Nephron progenitor cell (in vitro differentiated cells): ENCODE measurements around the gene ZNF451.

ENCODE experiments used
- DNase-seq: peaks from one replicate; pipeline ENCODE4 v3.0.0; 2021
- H3K27ac Mint-ChIP-seq: 2 replicates; pipeline ENCODE4 v1.8.0; 2021; ENCODE audit warnings: mild to moderate bottlenecking, moderate library complexity, mixed read lengths
- H3K27me3 Mint-ChIP-seq: 2 replicates; pipeline ENCODE4 v1.8.0; 2021; ENCODE audit warnings: mild to moderate bottlenecking, low read depth, mixed read lengths; ENCODE audit not compliant: poor library complexity
- H3K36me3 Mint-ChIP-seq: 2 replicates; pipeline ENCODE4 v1.8.0; 2021; ENCODE audit warnings: low read depth, mixed read lengths
- H3K4me1 Mint-ChIP-seq: 2 replicates; pipeline ENCODE4 v1.8.0; 2021; ENCODE audit warnings: mixed read lengths
- H3K4me3 Mint-ChIP-seq: 2 replicates; pipeline ENCODE4 v1.8.0; 2021; ENCODE audit warnings: mild to moderate bottlenecking, moderate library complexity, mixed read lengths
- H3K9me3 Mint-ChIP-seq: 2 replicates; pipeline ENCODE4 v1.8.0; 2021; ENCODE audit warnings: mild to moderate bottlenecking, moderate library complexity, mixed read lengths
- CTCF ChIP-seq: fragments of 200-600 bp; sonication (generic); IDR thresholded peaks from 2 replicates; pipeline ENCODE4 v1.5.0; 2021; ENCODE audit warnings: antibody characterized with exemption

The ZNF451 gene

GRCh38 chr6:57074383-57074782 lies 15.6 kb upstream of the ZNF451 start:
- peaks cover 73% of the 10 kb centered on the region for H3K36me3 Mint-ChIP-seq
- no peak overlapping the region for H3K4me3 Mint-ChIP-seq
- DNase-seq, result no peak
- no peak overlapping the region for H3K27ac Mint-ChIP-seq
- peaks cover 31% of the 10 kb centered on the region for H3K9me3 Mint-ChIP-seq
- peaks cover 6% of the 10 kb centered on the region for H3K4me1 Mint-ChIP-seq
- no peaks in the 10 kb centered on the region for H3K27me3 Mint-ChIP-seq
- TF ChIP-seq CTCF, result no peak

- Mint-ChIP-seq H3K4me3 (no peak overlapping the region), H3K36me3 (peaks cover 69% of the 10 kb centered on the region), H3K27me3 (no peaks in the 10 kb centered on the region), H3K4me1 (no peaks in the 10 kb centered on the region), H3K27ac (no peak overlapping the region), H3K9me3 (peaks cover 35% of the 10 kb centered on the region)
- no peak for DNase-seq
- no peak for TF ChIP-seq CTCF
Measured at GRCh38 chr6:57075092-57075491, 14.9 kb upstream of the ZNF451 start.

- H3K4me1 Mint-ChIP-seq, result no peaks in the 10 kb centered on the region
- H3K9me3 Mint-ChIP-seq, result peaks cover 25% of the 10 kb centered on the region
- H3K27me3 Mint-ChIP-seq, result peaks cover 4% of the 10 kb centered on the region
- no peak for TF ChIP-seq CTCF
- no peak overlapping the region for H3K27ac Mint-ChIP-seq
- H3K4me3 Mint-ChIP-seq, result no peak overlapping the region
- DNase-seq, result no peak
- H3K36me3 Mint-ChIP-seq, result peaks cover 56% of the 10 kb centered on the region
Measured at GRCh38 chr6:57078531-57079207, 11.3 kb upstream of the ZNF451 start.

- no peak for DNase-seq
- H3K27me3 Mint-ChIP-seq, result peaks cover 4% of the 10 kb centered on the region
- TF ChIP-seq CTCF, result no peak
- H3K9me3 Mint-ChIP-seq, result peaks cover 2% of the 10 kb centered on the region
- H3K4me3 Mint-ChIP-seq, result no peak overlapping the region
- H3K4me1 Mint-ChIP-seq, result peaks cover 20% of the 10 kb centered on the region
- peaks cover 14% of the 10 kb centered on the region for H3K36me3 Mint-ChIP-seq
- no peak overlapping the region for H3K27ac Mint-ChIP-seq
Measured at GRCh38 chr6:57085471-57085870, 4.5 kb upstream of the ZNF451 start.

GRCh38 chr6:57086843-57087242 lies 3.1 kb upstream of the ZNF451 start:
- no peak for TF ChIP-seq CTCF
- DNase-seq, result no peak
- H3K27me3 Mint-ChIP-seq, result no peaks in the 10 kb centered on the region
- no peak overlapping the region for H3K4me3 Mint-ChIP-seq
- peaks cover 10% of the 10 kb centered on the region for H3K36me3 Mint-ChIP-seq
- H3K27ac Mint-ChIP-seq, result no peak overlapping the region
- no peaks in the 10 kb centered on the region for H3K9me3 Mint-ChIP-seq
- peaks cover 27% of the 10 kb centered on the region for H3K4me1 Mint-ChIP-seq

GRCh38 chr6:57087916-57088315 lies 2.1 kb upstream of the ZNF451 start:
- no peak for TF ChIP-seq CTCF
- no peak overlapping the region for H3K27ac Mint-ChIP-seq
- H3K4me3 Mint-ChIP-seq, result no peak overlapping the region
- peaks cover 12% of the 10 kb centered on the region for H3K36me3 Mint-ChIP-seq
- H3K4me1 Mint-ChIP-seq, result peaks cover 38% of the 10 kb centered on the region
- DNase-seq, result no peak
- no peaks in the 10 kb centered on the region for H3K9me3 Mint-ChIP-seq
- no peaks in the 10 kb centered on the region for H3K27me3 Mint-ChIP-seq
